Fibroblast of villous mesenchyme (primary cell): ENCODE measurements around the gene LTV1. TPM values are rescaled to one million over a fixed set of nuclear protein-coding genes. Genes with fewer than 3 reads are reported as not detected.

ENCODE experiments used
- DNase-seq: peaks from one replicate; pipeline ENCODE4 v3.0.0-alpha.2; 2010; ENCODE audit warnings: low read depth
- H3K4me3 ChIP-seq: 2 replicates; pipeline ENCODE4 v1.5.1; 2011; ENCODE audit warnings: low read depth, mild to moderate bottlenecking, low read length
- CTCF ChIP-seq: IDR thresholded peaks from 2 replicates; pipeline ENCODE4 v1.5.1; 2012; ENCODE audit warnings: low read depth, mild to moderate bottlenecking, low read length; ENCODE audit not compliant: insufficient read depth
- total RNA-seq: library from RNA; depleted of rRNA; stranded (reverse); fragments of >200 nt; gene quantifications from 2 replicates; pipeline ENCODE4 v1.2.3, GENCODE V29; 2012

Gene LTV1
- total RNA-seq, 1 donor, result 24.2 TPM

- no peak for TF ChIP-seq CTCF
Measured at GRCh38 chr6:143828572-143828971, 14.6 kb upstream of the LTV1 start.

GRCh38 chr6:143836150-143836549 is 7.0 kb upstream of the LTV1 start:
- no peak overlapping the region for H3K4me3 ChIP-seq
- DNase-seq, result no peak
- no peak for TF ChIP-seq CTCF

More at GRCh38 chr6:143828572-143828971, 14.6 kb upstream of the LTV1 start:
- no peak for DNase-seq
- H3K4me3 ChIP-seq, result no peak overlapping the region

GRCh38 chr6:143838395-143838794 is 4.7 kb upstream of the LTV1 start:
- no peak for DNase-seq
- H3K4me3 ChIP-seq, result no peak overlapping the region
- no peak for TF ChIP-seq CTCF

- no peak for TF ChIP-seq CTCF
- peak; percentile 19 for DNase-seq
- no peak overlapping the region for H3K4me3 ChIP-seq
Measured at GRCh38 chr6:143839196-143839595, 3.9 kb upstream of the LTV1 start.

GRCh38 chr6:143840595-143841265 is 2.4 kb upstream of the LTV1 start:
- DNase-seq, result no peak
- H3K4me3 ChIP-seq, result no peak overlapping the region
- TF ChIP-seq CTCF, result no peak

- peak overlapping the region; percentile 75 for H3K4me3 ChIP-seq
- DNase-seq, result no peak
- no peak for TF ChIP-seq CTCF
Measured at GRCh38 chr6:143842461-143842901, 657 bp upstream of the LTV1 start.

- H3K4me3 ChIP-seq, result peak overlapping the region; percentile 75
- no peak for TF ChIP-seq CTCF
- DNase-seq, result no peak
Measured at GRCh38 chr6:143843677-143843999, 500 bp downstream of the LTV1 start.
